GM12878 (cell line): Measurements from ENCODE around the gene ITM2C. TPM values are rescaled to one million over a fixed set of nuclear protein-coding genes. Genes with fewer than 3 reads are reported as not detected.

Source experiments
- ATAC-seq: fragments of 200-7000 bp; cut with Tn5 transposase; 3 replicates; pipeline ENCODE4 v1.9.1; 2020; ENCODE audit warnings: mild to moderate bottlenecking, moderate library complexity
- BruUV-seq: library from RNA; stranded (reverse); fragments of 400-500 nt; replicated peaks from 2 replicates; lab custom pipeline; 2021; lab: Mats Ljungman, UMichigan
- CTCF ChIA-PET: fragments of 300-600 bp; sonication (Branson Sonifier 250); formaldehyde crosslinking; extraction: SDS; loops from one replicate; lab custom pipeline; 2021; ENCODE audit warnings: inconsistent platforms; lab: Yijun Ruan, JAX
- POLR2A ChIA-PET: fragments of 350-600 bp; formaldehyde crosslinking; extraction: SDS; loops from one replicate; lab custom pipeline; 2021; ENCODE audit warnings: inconsistent platforms; lab: Charles Lee
- RAD21 ChIA-PET: fragments of 300-600 bp; sonication (Branson Sonifier 250); formaldehyde crosslinking; loops from one replicate; lab custom pipeline; 2023; ENCODE audit warnings: antibody characterized with exemption; ENCODE audit not compliant: unreplicated experiment; lab: Charles Lee
- SMC1A ChIA-PET: fragments of 300-600 bp; sonication (Branson Sonifier 250); formaldehyde crosslinking; loops from one replicate; lab custom pipeline; 2023; ENCODE audit not compliant: unreplicated experiment, uncharacterized antibody; lab: Charles Lee
- DNase-seq: peaks from one replicate; pipeline ENCODE4 v3.0.0-alpha.2; 2011; ENCODE audit warnings: low read depth, low spot score
- FAIRE-seq: peaks from 3 replicates; lab custom pipeline; 2011; peaks lifted over from hg19 to GRCh38; lab: Jason Lieb, UNC
- H2AFZ ChIP-seq: 2 replicates; pipeline ENCODE4 v1.6.0; 2011; ENCODE audit warnings: low read depth, low read length, control low read depth; ENCODE audit not compliant: control insufficient read depth
- H3K27ac ChIP-seq: 2 replicates; pipeline ENCODE4 v1.5.1; 2011; ENCODE audit warnings: control low read depth; ENCODE audit not compliant: control insufficient read depth, insufficient read depth
- H3K27me3 ChIP-seq, 2 experiments: replicated peaks in 1 of 2; 2 replicates each; pipeline versions ENCODE4 v1.6.0 to v1.6.1; 2011; ENCODE audit warnings: low read length in 1 of 2; ENCODE audit not compliant: control insufficient read depth in 2 of 2, insufficient read depth in 2 of 2
- H3K36me3 ChIP-seq, 2 experiments: 2 replicates each; pipeline ENCODE4 v1.5.1; 2011; ENCODE audit warnings: low read length in 1 of 2; ENCODE audit not compliant: control insufficient read depth in 2 of 2, insufficient read depth in 2 of 2
- H3K4me1 ChIP-seq: 2 replicates; pipeline ENCODE4 v1.6.1; 2011; ENCODE audit warnings: mild to moderate bottlenecking, low read length, moderate library complexity, mixed read lengths; ENCODE audit not compliant: control insufficient read depth, insufficient read depth
- H3K4me2 ChIP-seq: 2 replicates; pipeline ENCODE4 v1.6.0; 2011; ENCODE audit warnings: control low read depth; ENCODE audit not compliant: control insufficient read depth, insufficient read depth
- H3K4me3 ChIP-seq: fragments of 200-600 bp; sonication (generic); 2 replicates; pipeline ENCODE4 v1.5.1; 2016
- H3K79me2 ChIP-seq: 2 replicates; pipeline ENCODE4 v1.6.0; 2011; ENCODE audit warnings: low read length; ENCODE audit not compliant: control insufficient read depth, insufficient read depth
- H3K9ac ChIP-seq: 2 replicates; pipeline ENCODE4 v1.8.0; 2011; ENCODE audit warnings: low read length, control low read depth, mixed read lengths; ENCODE audit not compliant: control insufficient read depth, insufficient read depth
- H3K9me3 ChIP-seq: replicated peaks from 3 replicates; pipeline ENCODE4 v1.5.1; 2011; ENCODE audit warnings: mild to moderate bottlenecking, low read length; ENCODE audit not compliant: control insufficient read depth, insufficient read depth
- H4K20me1 ChIP-seq: 2 replicates; pipeline ENCODE4 v1.6.0; 2011; ENCODE audit not compliant: control insufficient read depth, insufficient read depth
- ATF7 ChIP-seq: fragments of 450-650 bp; IDR thresholded peaks from 2 replicates; pipeline ENCODE4 v1.6.1; 2016; ENCODE audit warnings: low read depth, mild to moderate bottlenecking
- EZH2 ChIP-seq: IDR thresholded peaks from 2 replicates; pipeline ENCODE4 v1.6.1; 2012; ENCODE audit warnings: low read depth, mild to moderate bottlenecking, control low read depth, inconsistent platforms, low read length, borderline replicate concordance; ENCODE audit not compliant: control insufficient read depth
- GABPA ChIP-seq: IDR thresholded peaks from 2 replicates; pipeline ENCODE4 v1.6.1; 2014; ENCODE audit warnings: antibody characterized with exemption, low read depth, mild to moderate bottlenecking, inconsistent platforms
- HDAC6 ChIP-seq: fragments of 200-600 bp; sonication (generic); IDR thresholded peaks from one replicate; pipeline ENCODE4 v1.8.0; 2017; ENCODE audit warnings: antibody characterized with exemption; ENCODE audit not compliant: unreplicated experiment
- HDGF ChIP-seq: fragments of 450-650 bp; IDR thresholded peaks from 2 replicates; pipeline ENCODE4 v1.6.1; 2016; ENCODE audit warnings: antibody characterized with exemption
- MTA2 ChIP-seq: fragments of 450-650 bp; IDR thresholded peaks from 2 replicates; pipeline ENCODE4 v1.6.1; 2016; ENCODE audit warnings: low read depth, mild to moderate bottlenecking, moderate library complexity
- NFIC ChIP-seq: IDR thresholded peaks from 2 replicates; pipeline ENCODE4 v1.6.1; 2012; ENCODE audit warnings: low read depth, mild to moderate bottlenecking, inconsistent platforms, low read length, moderate library complexity
- NFYA ChIP-seq: IDR thresholded peaks from 2 replicates; pipeline ENCODE4 v1.6.1; 2011; ENCODE audit warnings: low read depth, mild to moderate bottlenecking, low read length, improper control_type of control experiment, borderline replicate concordance
- PKNOX1 ChIP-seq: fragments of 450-650 bp; IDR thresholded peaks from 2 replicates; pipeline ENCODE4 v1.6.1; 2016; ENCODE audit warnings: mild to moderate bottlenecking
- PML ChIP-seq: IDR thresholded peaks from 2 replicates; pipeline ENCODE4 v1.6.1; 2012; ENCODE audit warnings: low read length, inconsistent platforms
- SMC3 ChIP-seq: IDR thresholded peaks from 2 replicates; pipeline ENCODE4 v1.6.1; 2011; ENCODE audit warnings: low read length, improper control_type of control experiment, borderline replicate concordance
- SRF ChIP-seq, 2 experiments: IDR thresholded peaks; 2 replicates each; pipeline ENCODE4 v1.6.1; 2011; ENCODE audit warnings: low read depth in 2 of 2, low read length in 2 of 2, mild to moderate bottlenecking in 1 of 2, moderate library complexity in 1 of 2
- ZBED1 ChIP-seq: IDR thresholded peaks from 2 replicates; pipeline ENCODE4 v1.6.1; 2016; ENCODE audit warnings: borderline replicate concordance
- ZNF217 ChIP-seq: fragments of 450-650 bp; IDR thresholded peaks from 2 replicates; pipeline ENCODE4 v1.6.1; 2017; ENCODE audit warnings: antibody characterized with exemption, mild to moderate bottlenecking
- ZNF274 ChIP-seq: IDR thresholded peaks from one replicate; pipeline ENCODE4 v1.8.0; 2011; ENCODE audit not compliant: insufficient read length, insufficient read depth
- ZSCAN29 ChIP-seq: fragments of 450-650 bp; IDR thresholded peaks from 2 replicates; pipeline ENCODE4 v1.6.1; 2017; ENCODE audit warnings: mild to moderate bottlenecking, moderate library complexity
- WGBS: methylation state at CpG from one replicate; pipeline ENCODE4 v1.1.6; 2016; ENCODE audit warnings: low lambda C conversion rate; ENCODE audit not compliant: insufficient replicate concordance, insufficient coverage; ENCODE audit errors: missing lambda C conversion rate; 5-methylcytosine and 5-hydroxymethylcytosine counted together
- in situ Hi-C: fragments of 300-500 bp; cut with MboI; formaldehyde crosslinking; loops from 9 replicates; pipeline ENCODE4 v1.14.3; 2018; ENCODE audit warnings: mixed read lengths
- intact Hi-C: fragments of 100-400 bp; cut with micrococcal nuclease; formaldehyde crosslinking; loops from one replicate; pipeline ENCODE4 v1.14.2; 2022; ENCODE audit not compliant: unreplicated experiment
- polyA plus RNA-seq, 11 experiments: library from polyadenylated mRNA; depleted of rRNA in 4 of 11; unstranded in 6 of 11; stranded (reverse) in 5 of 11; fragments of >200 nt; fragmentation: Nextera tagmentation in 4 of 11; fragmentation: Illumina TruSeq in 1 of 11; extraction: Ambion mirVana in 4 of 11; extraction: Trizol in 1 of 11; gene quantifications; 1 replicate in 1 of 11; 2 replicates in 10 of 11; pipeline versions ENCODE4 v1.2.1 to v1.2.3, GENCODE V29; 2011 to 2016; ENCODE audit warnings: inconsistent platforms in 2 of 11, missing spikeins in 2 of 11, low read depth in 1 of 11
- total RNA-seq, 4 experiments: library from RNA; depleted of rRNA in 3 of 4; stranded (reverse); fragments of >200 nt in 3 of 4; fragmentation: Illumina TruSeq in 1 of 4; extraction: Trizol in 1 of 4; gene quantifications; 2 replicates each; pipeline versions ENCODE4 v1.2.1 to v1.2.3, GENCODE V29; 2013 to 2021
- TF ChIP-seq, protein P1 (sequence below): IDR thresholded peaks from 2 replicates; pipeline ENCODE4 v1.6.1; 2012; ENCODE audit warnings: low read depth, low read length, improper control_type of control experiment

Gene ITM2C
- total and polyA plus RNA-seq, 10 of the 15 experiments (the other 5 are each of a cell fraction or from before 2014, with no cell fraction given), result 5.4 to 195 (median 149) TPM

GRCh38 chr2:230899786-230900185, 35.0 kb downstream of the ITM2C start:
- Histone ChIP-seq H3K9ac (no peak overlapping the region), H2AFZ (no peak overlapping the region), H3K4me2 (no peak overlapping the region), H3K36me3 (peaks cover 0 to 1% of the 10 kb centered on the region in 2 experiments; a peak in 1 of 4 replicates), H3K79me2 (no peaks in the 10 kb centered on the region), H3K4me3 (no peak overlapping the region), H3K27me3 (no peaks in the 10 kb centered on the region), H3K4me1 (peaks cover 10% of the 10 kb centered on the region), H3K27ac (no peak overlapping the region), H3K9me3 (no peaks in the 10 kb centered on the region), H4K20me1 (no peaks in the 10 kb centered on the region)
- CTCF ChIA-PET, result interaction anchor here (0.9 to 10.1 kb wide), 7 partner anchors 13 to 153 kb away, joined by 4 to 198 read pairs (median 32); partner anchors contain the start of gene GPR55
- DNase-seq (no peak), ATAC-seq (no peak), FAIRE-seq (no peak)
- POLR2A ChIA-PET, result interaction anchor here (0.5 kb wide), 1 partner anchor 533 kb away, joined by 3 read pairs; no protein-coding TSS in a partner anchor
- WGBS, result 48% methylated on average over 4 of the region's 4 CpGs
- RAD21 ChIA-PET, result interaction anchor here (1.0 to 8.3 kb wide), 3 partner anchors 24 to 87 kb away, joined by 3 to 99 read pairs (median 7); no protein-coding TSS in a partner anchor
- TF ChIP-seq ZNF274 (no peak), ZNF217 (no peak), ZBED1 (no peak), NFIC (no peak), ZSCAN29 (no peak), MTA2 (no peak), GABPA (no peak), SRF (IDR thresholded peaks at IDR 0.05; ENCODE audit: low read depth in 2 of 2, low read length in 2 of 2) (no peak), HDAC6 (no peak), EZH2 (no peak), NFYA (no peak), ATF7 (no peak), PKNOX1 (no peak), SMC3 (no peak), PML (no peak), HDGF (no peak)
- TF ChIP-seq, protein P1, sequence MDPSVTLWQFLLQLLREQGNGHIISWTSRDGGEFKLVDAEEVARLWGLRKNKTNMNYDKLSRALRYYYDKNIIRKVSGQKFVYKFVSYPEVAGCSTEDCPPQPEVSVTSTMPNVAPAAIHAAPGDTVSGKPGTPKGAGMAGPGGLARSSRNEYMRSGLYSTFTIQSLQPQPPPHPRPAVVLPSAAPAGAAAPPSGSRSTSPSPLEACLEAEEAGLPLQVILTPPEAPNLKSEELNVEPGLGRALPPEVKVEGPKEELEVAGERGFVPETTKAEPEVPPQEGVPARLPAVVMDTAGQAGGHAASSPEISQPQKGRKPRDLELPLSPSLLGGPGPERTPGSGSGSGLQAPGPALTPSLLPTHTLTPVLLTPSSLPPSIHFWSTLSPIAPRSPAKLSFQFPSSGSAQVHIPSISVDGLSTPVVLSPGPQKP, result no peak
- SMC1A ChIA-PET, result interaction anchor here (0.7 to 10.6 kb wide), 6 partner anchors 9 to 277 kb away, joined by 3 to 122 read pairs (median 4); no protein-coding TSS in a partner anchor
- no TSS peak for BruUV-seq
- in situ Hi-C loops, result loop anchor here (5.0 kb wide), 2 partner anchors 88 to 153 kb away; no protein-coding TSS in a partner anchor
- intact Hi-C loops, result loop anchor here (5.0 kb wide), 1 partner anchor 77 kb away; no protein-coding TSS in a partner anchor
